GM21723 (cell line): ENCODE results near the gene PRL.

ENCODE experiments used
- ATAC-seq: cut with Tn5 transposase; IDR thresholded peaks from one replicate; pipeline ENCODE4 v1.9.1; 2021; ENCODE audit warnings: mild to moderate bottlenecking, moderate library complexity; ENCODE audit not compliant: unreplicated experiment

Gene PRL

DNA sequence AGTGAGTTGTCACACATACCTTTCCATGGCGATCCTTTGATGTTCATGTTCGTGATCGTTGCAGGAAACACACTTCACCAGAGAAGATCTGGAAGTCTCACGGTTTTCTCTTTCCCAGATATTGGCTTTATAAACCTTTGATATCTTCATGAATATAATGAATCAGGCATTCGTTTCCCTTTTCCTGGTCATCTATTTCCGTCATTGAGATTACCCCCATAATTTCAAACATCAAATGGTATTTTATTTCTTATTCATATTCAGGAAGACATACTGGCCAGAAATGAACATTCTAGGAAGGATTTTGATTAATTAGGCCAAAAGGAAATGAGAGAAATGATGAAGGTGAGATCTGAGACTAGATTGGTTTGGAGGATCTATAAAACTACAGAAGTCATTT, at the start of gene PRL:
Gene PRL (minus strand): TSS at position 101 of the 400 bp plus-strand sequence. CDS start 54 bp downstream, at position 47.
- ATAC-seq: no peak

DNA sequence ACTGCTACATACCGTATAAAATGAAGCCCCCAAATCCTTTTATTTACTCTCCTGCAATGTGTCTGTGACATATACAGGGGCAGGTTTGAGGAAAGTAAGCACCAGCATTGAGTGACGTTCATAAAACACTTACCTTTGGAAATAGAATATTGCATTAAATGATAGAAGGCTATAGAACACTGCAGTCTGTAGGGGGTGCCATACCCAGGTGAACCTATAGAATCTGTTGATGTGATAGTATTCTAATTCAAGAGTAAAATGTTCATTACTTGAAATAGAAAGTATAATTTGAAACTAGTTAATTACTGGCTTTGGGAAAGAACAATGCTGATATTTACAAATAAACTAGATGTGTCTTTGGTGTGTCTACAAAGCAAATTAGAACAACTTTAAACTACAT, 47.0 kb upstream of the PRL start:
- ATAC-seq: no peak

DNA sequence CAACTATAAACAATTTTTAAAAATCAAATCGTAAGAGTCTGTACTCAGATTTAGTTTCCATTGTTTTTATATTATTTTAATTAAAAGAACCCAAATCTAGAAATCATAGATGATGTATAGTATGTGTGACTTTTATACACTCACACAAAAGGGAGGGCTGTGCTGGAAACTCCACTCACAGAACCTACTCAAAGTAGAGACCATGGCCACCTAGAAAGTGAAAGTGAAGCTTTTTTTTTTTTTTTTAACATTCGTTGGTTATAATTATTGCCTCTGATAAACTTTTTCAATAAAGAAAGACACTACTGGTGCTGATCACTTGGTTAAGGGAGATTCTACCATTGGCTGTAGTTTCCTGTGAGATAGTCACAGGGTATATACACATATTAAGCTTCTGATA, 37.9 kb upstream of the PRL start:
- no peak for ATAC-seq

DNA sequence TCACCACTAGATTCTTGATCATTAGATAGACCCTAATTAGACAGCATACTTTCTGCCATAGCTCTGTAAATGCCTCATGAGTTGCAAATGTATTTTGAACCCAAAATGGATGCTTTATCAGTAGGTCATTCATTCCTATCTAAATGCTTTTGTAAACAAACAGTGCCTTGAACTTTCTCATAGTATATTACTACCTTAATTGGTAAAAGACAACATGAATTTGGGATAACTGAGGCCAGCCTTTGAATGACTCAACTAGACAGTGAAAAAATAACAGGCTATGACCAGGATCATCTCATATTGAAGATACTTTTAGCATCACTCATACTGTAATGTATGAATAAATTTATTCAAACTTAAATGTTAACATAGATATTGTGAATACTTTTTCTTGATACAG, 37.0 kb upstream of the PRL start:
- ATAC-seq: no peak

DNA sequence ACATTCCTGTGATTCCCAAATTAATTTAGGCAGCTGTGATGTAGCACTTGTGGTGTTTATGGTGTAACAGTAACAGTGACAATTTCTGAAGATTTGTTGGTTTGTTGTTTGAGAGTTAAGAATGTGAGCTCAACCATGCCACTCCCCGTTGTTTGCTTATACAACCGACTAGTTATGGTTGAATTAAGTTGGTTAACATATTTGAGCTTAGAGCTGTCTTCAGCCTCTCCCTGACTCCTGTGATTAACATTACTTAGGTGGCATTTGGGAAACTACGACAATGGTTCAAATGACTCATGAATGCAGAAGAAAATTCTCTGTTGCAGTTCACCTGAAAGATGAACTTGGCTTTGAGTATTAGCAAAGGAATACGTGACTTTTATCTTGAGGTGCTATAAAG, 35.9 kb upstream of the PRL start:
- ATAC-seq: no peak

DNA sequence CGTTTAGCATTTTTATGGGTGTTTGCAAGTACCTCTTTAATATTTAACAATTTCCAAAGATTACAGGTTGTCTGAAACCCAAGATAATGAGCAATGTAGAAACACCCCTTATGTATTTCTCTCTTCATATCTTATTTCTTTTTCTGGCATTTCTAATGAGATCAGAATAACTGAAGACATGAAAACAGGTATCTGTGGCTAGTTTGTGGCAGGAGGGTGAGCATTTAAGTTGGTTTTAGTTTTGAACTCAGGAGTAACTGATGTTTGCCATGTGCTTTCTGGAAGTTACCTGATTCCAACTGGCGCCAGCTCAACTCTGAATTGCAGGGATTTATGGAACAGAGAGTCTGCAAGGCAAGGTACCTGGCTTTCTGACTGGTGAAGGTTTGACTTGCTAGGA, 35.4 kb upstream of the PRL start:
- no peak for ATAC-seq

DNA sequence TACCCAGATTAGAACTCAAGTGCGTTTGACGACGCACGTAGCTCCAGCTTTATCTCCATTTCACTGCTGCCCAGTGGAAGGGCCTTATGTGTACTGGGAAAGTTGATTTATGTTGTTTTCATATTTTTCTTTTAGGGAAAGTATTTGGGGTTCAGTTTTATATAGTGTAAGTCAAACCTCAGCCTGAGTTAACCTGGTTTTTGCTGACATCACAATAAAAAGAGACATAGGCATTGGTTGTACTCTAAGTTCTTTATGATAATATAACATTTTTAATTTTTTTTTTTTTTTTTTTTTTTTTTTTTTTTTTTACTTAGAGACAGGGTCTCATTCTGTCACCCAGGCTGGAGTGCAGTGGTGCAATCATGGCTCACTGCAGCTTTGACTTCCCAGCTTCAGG, 34.1 kb upstream of the PRL start:
- no peak for ATAC-seq

DNA sequence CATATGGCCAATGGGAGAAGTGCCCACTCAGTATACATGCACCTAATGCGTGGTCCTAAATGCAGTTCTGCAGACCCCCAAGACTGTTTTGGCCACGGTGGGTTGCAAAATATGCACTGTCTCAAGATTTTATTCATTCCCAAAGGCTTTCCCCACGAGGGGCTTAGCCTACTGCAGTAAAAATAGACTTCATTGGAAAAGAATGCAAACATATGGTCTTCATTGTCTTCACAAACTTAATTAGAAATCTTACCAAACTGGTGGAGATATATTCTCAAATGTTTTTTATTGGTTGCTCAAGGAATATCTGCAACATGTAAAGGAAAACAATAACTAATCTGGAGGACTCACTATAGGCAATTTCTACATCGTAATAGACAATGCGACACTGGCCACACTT, 31.6 kb upstream of the PRL start:
- ATAC-seq: no peak

DNA sequence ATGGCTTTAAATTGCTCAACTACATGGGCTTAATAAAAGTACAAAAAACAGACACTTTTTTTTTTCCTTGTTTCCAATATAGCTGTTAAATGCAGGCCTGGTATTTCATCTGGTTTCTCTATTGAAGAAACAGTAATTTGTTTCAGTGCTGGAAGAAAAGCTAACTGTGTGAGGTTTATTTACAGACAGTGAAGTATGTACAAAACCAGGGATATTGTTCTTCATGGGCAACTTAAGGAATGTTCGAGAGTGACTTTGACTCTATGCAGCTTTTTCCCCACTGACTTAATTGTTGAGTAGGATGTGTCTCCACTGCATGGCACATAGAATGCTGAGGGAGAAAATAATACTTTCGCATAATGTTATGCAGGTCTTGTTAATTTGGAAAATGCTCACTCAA, 31.0 kb upstream of the PRL start:
- ATAC-seq: no peak

DNA sequence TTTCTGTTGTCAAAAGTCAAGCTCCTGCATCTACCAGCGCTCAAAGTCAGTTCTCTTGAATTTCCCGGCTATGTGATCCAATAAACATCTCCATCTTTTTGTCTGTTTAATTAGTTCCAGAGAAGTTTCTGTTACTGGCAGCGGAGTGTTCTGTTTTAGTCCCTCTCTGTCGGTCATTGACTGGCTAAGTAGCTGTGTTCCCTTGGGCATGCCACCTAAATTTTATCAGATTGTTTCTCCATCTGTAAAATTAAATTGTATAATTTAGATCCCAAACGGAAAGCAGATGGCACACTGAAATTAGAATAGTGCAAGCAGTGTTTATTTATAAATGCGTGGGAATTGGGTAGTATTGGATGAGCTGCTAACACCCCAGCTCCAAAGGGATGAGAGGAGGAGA, 29.7 kb upstream of the PRL start:
- no peak for ATAC-seq

DNA sequence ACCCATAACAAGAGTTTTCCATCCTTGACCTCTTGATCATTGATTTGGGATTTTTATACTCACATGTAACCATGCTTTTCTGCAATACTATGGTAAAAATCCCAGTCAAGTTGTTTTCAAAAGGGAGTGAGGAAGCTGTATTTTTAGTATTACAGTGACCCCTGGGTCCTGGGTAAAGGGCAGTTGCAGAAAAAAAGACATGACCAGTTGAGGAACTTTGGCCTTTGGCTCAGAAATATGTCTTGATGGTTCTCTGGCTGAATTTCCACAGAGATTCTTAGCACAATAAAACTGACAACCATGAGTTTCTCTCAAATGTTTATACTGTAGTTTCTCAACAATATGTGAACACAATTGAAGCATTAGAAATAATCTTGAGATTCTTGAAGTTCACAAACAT, 28.6 kb upstream of the PRL start:
- no peak for ATAC-seq

DNA sequence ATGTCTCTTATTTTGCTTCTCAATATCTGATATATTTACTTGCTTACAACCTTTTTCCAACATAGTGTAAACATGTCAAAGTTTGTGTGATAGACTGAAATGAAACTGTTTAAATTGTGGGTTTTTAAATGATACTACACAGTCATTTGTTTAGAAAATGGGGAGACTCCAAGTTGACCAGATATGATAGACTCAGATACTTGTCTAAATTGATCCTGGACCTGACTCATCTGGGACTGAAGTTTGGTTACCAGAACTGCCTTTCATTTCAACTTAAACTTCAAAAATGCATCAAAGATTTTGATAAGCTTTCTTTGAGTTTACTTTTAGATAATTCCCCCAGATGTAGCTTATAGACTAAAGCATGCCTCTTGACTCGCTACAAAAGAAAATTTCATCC, 27.0 kb upstream of the PRL start:
- no peak for ATAC-seq

DNA sequence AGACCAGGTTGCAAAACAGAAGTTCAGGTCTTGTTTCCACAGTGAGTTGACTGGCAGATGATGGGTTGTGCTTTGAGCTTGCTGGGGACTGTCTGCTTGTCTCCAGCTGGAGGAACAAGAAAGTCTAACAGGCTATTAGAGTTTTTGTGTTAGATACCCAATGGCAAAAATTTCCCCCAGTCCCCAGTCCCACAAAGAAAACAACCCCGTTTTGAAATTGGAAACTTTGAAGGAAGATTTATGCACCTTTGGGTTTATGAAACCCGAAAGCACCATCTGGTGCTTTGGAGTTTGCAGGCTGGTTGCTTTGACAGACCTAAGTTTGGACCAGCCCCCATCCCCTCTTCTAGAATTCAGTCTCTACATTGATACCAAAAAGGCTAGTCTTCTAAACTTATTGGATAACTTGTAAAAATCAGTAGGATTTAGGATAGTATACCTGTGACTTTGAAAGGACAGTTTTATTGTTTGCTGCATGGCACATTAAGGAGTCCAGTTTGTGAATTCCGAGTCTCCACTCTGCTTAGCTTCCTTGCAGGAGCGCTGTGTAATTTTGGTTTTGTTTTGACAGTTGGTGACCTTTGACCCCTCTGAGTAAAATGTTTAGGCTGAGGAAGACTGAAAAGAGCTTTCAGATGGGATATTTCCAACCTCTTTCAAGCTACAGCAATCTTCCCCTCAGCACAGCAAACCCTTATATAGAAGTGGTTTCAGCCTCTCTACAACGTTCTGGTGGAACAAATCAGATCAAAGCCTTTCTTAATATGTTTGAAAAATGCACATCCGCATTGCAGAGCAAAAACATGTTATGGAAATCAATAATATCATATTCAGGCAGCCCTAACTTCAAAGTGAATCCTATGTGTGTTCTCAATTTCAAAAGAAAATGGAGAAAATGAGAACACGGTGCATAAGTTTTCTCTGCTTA, 25.5 kb upstream of the PRL start:
- ATAC-seq: no peak

DNA sequence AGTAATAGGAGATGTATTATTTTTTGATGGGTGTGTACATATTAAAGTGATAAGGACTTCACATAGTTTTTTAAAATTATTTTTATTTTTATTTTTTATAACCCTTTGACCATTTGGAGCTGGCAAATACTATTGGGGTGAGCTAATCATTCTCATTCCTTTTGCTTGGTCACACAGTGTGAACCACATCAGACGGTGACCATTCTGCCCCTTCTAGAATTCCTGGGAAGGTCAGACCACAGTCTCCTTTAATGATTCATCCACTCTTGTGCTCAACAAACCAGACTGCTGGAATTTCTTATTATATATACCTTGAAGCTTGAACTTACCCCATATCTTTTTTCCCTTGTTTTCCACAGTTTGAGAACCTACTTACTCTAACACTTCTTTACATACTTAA, 23.9 kb upstream of the PRL start:
- ATAC-seq: no peak

DNA sequence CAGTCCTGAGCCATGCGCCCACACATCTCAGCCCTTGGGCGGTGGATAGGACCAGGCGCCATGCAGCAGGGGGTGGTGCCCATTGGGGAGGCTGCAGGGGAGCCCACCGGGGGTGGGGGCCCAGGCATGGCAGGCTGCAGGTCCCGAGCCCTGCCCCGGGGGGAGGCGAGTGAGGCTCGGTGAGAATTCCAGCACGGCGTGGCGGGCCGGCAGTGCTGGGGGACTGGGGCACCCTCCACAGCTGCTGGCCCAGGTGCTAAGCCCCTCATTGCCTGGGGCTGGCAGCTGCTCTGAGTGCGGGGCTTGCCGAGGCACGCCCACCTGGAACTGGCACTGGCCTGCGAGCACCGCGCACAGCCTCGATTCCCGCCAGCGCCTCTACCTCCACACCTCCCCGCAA, 21.6 kb upstream of the PRL start:
- no peak for ATAC-seq

DNA sequence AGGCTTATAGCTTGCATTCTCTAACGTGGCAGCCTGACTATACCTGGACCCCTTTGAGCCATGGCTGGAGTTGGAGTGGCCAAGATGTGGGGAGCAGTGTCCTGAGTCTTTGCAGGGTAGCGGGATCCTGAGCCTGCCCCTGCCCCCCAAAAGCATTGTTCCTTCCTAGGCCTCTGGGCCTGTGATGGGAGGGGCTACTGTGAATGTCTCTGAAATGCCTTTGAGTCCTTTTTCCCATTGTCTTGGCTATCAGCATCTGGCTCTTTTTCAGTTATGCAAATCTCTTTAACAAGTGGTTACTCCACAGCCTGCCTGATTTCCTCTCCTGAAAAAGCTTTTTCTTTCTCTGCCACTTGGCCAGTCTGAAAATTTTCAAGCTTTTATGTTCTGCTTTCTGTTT, 17.0 kb upstream of the PRL start:
- no peak for ATAC-seq

DNA sequence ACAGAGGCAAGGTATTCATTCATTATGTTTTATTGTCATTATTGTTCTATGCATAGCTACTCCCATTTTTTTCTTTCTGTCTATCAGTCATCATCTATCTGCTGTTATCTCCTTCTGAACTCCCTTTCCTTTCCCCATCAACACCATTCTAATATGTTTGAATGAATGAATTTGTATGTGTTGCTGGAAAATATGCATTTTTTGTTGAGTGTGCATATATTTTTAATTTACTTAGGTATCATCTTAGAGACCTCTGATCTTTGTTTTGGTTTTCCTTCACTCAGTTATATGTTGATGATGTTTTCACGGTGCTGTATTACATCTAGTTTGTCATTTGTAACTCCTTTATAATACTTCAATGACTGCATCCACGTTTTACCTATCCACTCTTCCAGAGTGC, 12.1 kb upstream of the PRL start:
- no peak for ATAC-seq

DNA sequence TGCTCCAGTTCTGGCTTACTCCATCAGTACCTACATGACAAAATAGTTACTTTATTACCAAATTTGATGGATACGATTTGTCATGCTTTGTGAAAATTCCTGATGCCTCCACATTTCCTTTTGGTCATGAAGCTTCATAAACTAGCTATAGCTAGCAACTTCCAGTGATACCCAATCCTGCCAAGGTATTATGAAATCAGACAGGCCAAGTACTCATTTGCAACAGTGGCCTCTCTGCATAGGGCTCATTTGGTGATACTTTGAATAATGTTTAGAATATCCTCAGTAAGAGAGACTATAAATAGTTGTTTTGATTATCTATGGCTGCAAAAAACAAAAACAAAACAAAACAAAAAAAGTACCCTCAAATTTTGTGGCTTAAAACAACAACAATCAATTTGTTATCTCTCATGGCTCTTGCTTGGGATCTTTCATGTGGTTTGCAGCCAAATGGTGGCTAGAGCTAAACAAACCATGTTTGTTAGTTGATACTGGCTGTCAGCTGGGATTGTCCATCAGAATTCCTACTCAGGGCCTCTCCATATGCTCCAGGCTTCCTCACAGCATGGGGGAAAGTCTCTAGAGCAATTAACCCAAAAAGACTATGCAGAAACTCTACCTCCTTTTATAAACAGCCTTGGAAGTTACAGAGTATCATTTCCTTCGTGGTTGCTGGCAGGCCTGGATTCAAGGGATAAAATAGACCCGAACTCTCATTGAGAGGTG, 10.1 kb upstream of the PRL start:
- ATAC-seq: no peak

DNA sequence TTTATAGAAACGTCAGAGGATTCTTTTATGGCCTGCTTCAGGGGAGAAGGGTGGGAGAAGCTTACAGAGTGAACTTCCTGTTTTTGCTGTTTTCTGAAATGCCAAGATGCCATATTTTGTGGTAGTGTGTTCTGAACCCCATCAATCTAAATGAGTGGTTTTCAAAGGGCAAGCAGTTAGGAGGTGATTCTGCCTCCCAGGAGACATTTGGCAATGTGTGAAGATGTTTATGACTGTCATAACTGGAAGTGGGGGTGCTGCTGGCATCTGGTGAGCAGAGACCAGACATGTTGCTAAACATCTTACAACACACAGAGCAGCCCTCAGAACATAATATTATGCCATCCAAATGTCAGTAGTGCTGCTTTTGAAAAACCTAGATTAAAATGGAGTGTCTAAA, 6.0 kb upstream of the PRL start:
- no peak for ATAC-seq

DNA sequence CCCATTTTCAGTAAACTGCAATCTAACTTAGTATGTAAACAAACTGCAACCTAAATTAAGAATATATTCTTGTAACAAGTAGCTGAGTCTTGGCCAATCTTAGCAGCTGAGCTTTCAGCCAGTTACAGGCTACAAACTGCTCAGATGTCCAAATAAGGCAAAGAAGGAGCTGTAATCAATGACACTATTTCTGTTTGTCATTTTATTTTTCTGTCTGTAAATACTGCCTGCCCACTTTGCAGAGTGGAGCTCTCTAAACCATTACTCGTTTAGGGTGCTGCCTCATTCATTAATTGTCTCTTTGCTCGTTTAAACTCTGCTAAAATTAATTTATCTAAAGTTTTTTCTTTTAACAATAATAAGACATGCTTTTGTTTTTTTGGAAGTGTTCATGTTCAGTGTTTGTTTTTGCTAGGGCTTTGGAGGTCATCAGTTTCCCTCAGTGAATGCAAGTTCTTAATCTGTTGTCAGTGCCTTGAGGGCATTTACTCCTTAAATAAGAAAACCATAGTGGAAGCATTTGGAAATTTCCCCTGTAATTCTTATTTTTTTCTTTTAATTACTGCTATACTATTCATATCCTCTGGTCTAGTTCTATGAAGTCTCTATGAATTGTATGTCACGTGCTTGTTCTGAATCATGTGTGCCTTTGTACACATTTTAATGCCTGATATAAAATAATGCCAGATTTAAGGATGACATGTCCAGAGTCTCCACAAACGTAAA, 3.6 kb upstream of the PRL start:
- no peak for ATAC-seq

DNA sequence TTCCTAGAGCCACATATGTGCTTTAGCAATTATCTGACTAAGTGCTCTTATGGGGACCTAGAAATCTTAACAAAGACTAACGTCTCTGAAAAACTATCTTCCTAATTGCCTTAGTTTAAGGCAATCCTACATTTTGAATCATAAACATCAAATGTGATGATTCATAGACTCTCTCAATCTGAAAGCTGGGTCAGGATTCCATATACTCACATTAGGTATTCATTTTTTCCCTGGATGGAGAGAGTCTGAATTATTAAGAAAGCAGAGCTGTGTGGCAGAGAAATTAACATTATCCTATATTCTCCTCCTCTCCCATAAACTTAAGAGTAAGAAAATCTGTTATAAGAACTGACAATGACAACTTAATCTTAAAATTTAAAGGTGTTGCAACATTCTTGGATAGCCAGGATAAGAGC, 1.6 kb upstream of the PRL start:
- no peak for ATAC-seq

DNA sequence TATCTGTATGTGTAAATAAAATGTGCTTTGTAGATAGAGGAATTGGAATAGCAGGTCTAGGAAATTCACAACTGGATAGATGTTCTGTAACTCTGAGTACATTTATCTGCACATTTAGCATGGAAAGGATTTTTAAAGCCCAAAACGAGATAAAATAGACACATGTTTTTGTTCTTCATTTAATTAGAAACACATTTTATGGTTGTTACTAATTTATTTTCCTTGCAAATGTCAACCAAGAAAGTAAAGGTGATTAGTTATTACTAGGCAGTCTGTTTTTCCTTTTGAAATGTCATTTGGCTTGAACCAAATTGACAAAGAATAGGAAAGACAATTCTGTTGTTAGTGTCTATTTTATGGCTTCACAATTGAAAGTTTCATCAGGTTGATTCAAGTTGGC, 769 bp downstream of the PRL start:
- no peak for ATAC-seq
